Uterus (tissue), 2 donors: Measurements from ENCODE around the gene NUBP2.

Experiments
- POLR2A ChIP-seq, 2 donors: fragments of 450-650 bp; IDR thresholded peaks; one replicate each; pipeline ENCODE4 v1.6.1; 2016; ENCODE audit warnings: antibody characterized with exemption in 2 of 2, mild to moderate bottlenecking in 1 of 2, moderate library complexity in 1 of 2
- TF ChIP-seq, protein P1 (sequence below), 4 experiments: fragments of 200-600 bp in 2 of 4; fragments of 450-650 bp in 2 of 4; sonication (generic) in 2 of 4; IDR thresholded peaks; one replicate each; pipeline ENCODE4 v1.5.1; 2016 to 2019; ENCODE audit warnings: antibody characterized with exemption in 4 of 4, mild to moderate bottlenecking in 2 of 4, moderate library complexity in 1 of 4

DNA sequence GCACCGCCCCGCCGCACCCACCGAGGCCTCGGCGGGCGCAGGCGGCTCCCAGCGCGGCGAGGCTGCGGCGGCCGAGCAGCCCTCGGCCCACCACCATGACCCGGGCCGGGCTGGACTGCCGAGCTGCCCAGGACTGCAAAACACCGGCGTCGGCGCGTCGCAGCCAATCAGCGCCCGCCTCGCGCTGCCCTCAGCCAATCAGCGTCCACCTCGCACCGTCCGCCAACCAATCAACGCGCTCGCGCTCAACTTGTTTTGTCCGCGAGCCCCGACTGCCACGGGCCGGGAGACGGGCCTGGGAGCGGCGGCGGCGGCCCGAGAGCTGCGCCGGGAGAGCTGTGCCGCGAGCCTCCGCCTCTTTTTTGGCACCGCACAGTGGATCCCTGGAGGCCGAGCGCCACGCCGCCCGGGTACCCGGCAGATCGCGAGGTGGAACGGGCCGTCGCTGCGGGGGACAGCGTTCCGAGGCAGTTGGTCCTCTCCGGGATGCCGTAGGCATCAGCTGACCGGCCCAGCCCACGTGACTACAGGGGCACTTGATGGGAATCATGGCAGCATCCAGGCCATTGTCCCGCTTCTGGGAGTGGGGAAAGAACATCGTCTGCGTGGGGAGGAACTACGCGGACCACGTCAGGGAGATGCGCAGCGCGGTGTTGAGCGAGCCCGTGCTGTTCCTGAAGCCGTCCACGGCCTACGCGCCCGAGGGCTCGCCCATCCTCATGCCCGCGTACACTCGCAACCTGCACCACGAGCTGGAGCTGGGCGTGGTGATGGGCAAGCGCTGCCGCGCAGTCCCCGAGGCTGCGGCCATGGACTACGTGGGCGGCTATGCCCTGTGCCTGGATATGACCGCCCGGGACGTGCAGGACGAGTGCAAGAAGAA, 44.2 kb downstream of the NUBP2 start, which contains the start of the genes FAHD1 and HAGH:
- TF ChIP-seq, protein P1, sequence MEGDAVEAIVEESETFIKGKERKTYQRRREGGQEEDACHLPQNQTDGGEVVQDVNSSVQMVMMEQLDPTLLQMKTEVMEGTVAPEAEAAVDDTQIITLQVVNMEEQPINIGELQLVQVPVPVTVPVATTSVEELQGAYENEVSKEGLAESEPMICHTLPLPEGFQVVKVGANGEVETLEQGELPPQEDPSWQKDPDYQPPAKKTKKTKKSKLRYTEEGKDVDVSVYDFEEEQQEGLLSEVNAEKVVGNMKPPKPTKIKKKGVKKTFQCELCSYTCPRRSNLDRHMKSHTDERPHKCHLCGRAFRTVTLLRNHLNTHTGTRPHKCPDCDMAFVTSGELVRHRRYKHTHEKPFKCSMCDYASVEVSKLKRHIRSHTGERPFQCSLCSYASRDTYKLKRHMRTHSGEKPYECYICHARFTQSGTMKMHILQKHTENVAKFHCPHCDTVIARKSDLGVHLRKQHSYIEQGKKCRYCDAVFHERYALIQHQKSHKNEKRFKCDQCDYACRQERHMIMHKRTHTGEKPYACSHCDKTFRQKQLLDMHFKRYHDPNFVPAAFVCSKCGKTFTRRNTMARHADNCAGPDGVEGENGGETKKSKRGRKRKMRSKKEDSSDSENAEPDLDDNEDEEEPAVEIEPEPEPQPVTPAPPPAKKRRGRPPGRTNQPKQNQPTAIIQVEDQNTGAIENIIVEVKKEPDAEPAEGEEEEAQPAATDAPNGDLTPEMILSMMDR (IDR thresholded peaks at IDR 0.05), result peak in 1 of 4 experiments; percentile 28
- peak; percentile 25 to 52 for TF ChIP-seq POLR2A (IDR thresholded peaks at IDR 0.05)
